B cell (primary cell): ENCODE data around the gene CD8A. TPM values are rescaled to one million over a fixed set of nuclear protein-coding genes. Genes with fewer than 3 reads are reported as not detected.

ENCODE experiments used
- ATAC-seq: fragments of 200-7000 bp; cut with Tn5 transposase; one replicate; pipeline ENCODE4 v1.10.0; 2021; ENCODE audit warnings: low read depth, mild to moderate bottlenecking, moderate number of reproducible peaks, moderate library complexity
- CTCF ChIA-PET: fragments of 350-600 bp; sonication (Branson Sonifier 250); formaldehyde crosslinking; loops from one replicate; lab custom pipeline; 2021; ENCODE audit warnings: antibody characterized with exemption, inconsistent platforms; lab: Charles Lee
- POLR2A ChIA-PET: fragments of 350-600 bp; sonication (Branson Sonifier 250); formaldehyde crosslinking; loops from one replicate; lab custom pipeline; 2021; ENCODE audit warnings: antibody characterized with exemption; lab: Charles Lee
- DNase-seq: peaks from one replicate; pipeline ENCODE4 v3.0.0; 2013
- H2AFZ ChIP-seq: 2 replicates; pipeline ENCODE4 v1.6.1; 2012; ENCODE audit warnings: mild to moderate bottlenecking, low read depth, low read length; ENCODE audit not compliant: insufficient read depth, poor library complexity, severe bottlenecking
- H3K27ac ChIP-seq, 2 donors: 1 replicate in 1 of 2; 2 replicates in 1 of 2; pipeline ENCODE4 v1.5.1; 2012 to 2013; ENCODE audit warnings: low read length in 2 of 2, mild to moderate bottlenecking in 2 of 2, moderate library complexity in 1 of 2
- H3K27me3 ChIP-seq, 4 experiments: fragments of 200-600 bp in 1 of 4; sonication (generic) in 1 of 4; replicated peaks in 1 of 4; 1 replicate in 2 of 4; 2 replicates in 2 of 4; pipeline versions ENCODE4 v1.6.1 to v1.7.0; 2013 to 2016; ENCODE audit warnings: low read length in 3 of 4, mild to moderate bottlenecking in 2 of 4, mixed read lengths in 1 of 4, moderate library complexity in 1 of 4; ENCODE audit not compliant: insufficient read depth in 4 of 4, control insufficient read depth in 3 of 4; ENCODE audit errors: control extremely low read depth in 1 of 4
- H3K36me3 ChIP-seq, 2 experiments: replicated peaks in 1 of 2; 1 replicate in 1 of 2; 2 replicates in 1 of 2; pipeline versions ENCODE4 v1.6.1 to v1.7.1; 2013; ENCODE audit warnings: low read length in 1 of 2; ENCODE audit not compliant: insufficient read depth in 2 of 2, control insufficient read depth in 1 of 2; ENCODE audit errors: control extremely low read depth in 1 of 2, extremely low read depth in 1 of 2
- H3K4me1 ChIP-seq, 2 donors: fragments of 200-600 bp in 1 of 2; sonication (generic) in 1 of 2; 1 replicate in 1 of 2; 2 replicates in 1 of 2; pipeline versions ENCODE4 v1.5.1 to v1.6.1; 2013 to 2017; ENCODE audit warnings: low read length in 2 of 2; ENCODE audit not compliant: control insufficient read depth in 2 of 2, insufficient read depth in 2 of 2
- H3K4me2 ChIP-seq: replicated peaks from 2 replicates; pipeline ENCODE3; 2012; ENCODE audit warnings: mild to moderate bottlenecking, low read depth, low read length; ENCODE audit not compliant: poor library complexity, severe bottlenecking
- H3K4me3 ChIP-seq, 5 experiments: fragments of 200-600 bp in 1 of 5; sonication (generic) in 1 of 5; 1 replicate in 3 of 5; 2 replicates in 2 of 5; pipeline versions ENCODE4 v1.5.1 to v1.7.0; 2011 to 2016; ENCODE audit warnings: low read length in 4 of 5, mild to moderate bottlenecking in 4 of 5, low read depth in 2 of 5, control low read depth in 1 of 5, moderate library complexity in 1 of 5; ENCODE audit not compliant: insufficient read depth in 1 of 5; ENCODE audit errors: control extremely low read depth in 1 of 5, extremely low read depth in 1 of 5
- H3K79me2 ChIP-seq: fragments of 200-600 bp; sonication (generic); one replicate; pipeline ENCODE4 v1.6.0; 2016; ENCODE audit warnings: low read length; ENCODE audit not compliant: control insufficient read depth, insufficient read depth
- H3K9ac ChIP-seq: fragments of 200-600 bp; sonication (generic); 2 replicates; pipeline ENCODE4 v1.6.1; 2017; ENCODE audit warnings: mild to moderate bottlenecking, low read length, moderate library complexity
- H3K9me3 ChIP-seq, 3 donors: one replicate each; pipeline versions ENCODE4 v1.6.1 to v1.7.1; 2013; ENCODE audit warnings: low read length in 2 of 3; ENCODE audit not compliant: control insufficient read depth in 2 of 3, insufficient read depth in 1 of 3; ENCODE audit errors: control extremely low read depth in 1 of 3
- H4K20me1 ChIP-seq: 2 replicates; pipeline ENCODE4 v1.6.0; 2012; ENCODE audit warnings: mild to moderate bottlenecking, low read length; ENCODE audit not compliant: insufficient read depth, control insufficient read depth, poor library complexity, severe bottlenecking
- H3K27ac Mint-ChIP-seq: one replicate; pipeline ENCODE4 v1.8.0; 2021; ENCODE audit warnings: mixed read lengths
- H3K27me3 Mint-ChIP-seq: one replicate; pipeline ENCODE4 v1.8.0; 2021; ENCODE audit warnings: mixed read lengths
- H3K4me1 Mint-ChIP-seq: one replicate; pipeline ENCODE4 v1.8.0; 2021; ENCODE audit warnings: mixed read lengths
- H3K4me3 Mint-ChIP-seq: one replicate; pipeline ENCODE4 v1.8.0; 2021; ENCODE audit warnings: mixed read lengths
- H3K9me3 Mint-ChIP-seq: one replicate; pipeline ENCODE4 v1.8.0; 2022; ENCODE audit warnings: mixed read lengths; ENCODE audit not compliant: insufficient read depth
- CTCF ChIP-seq: fragments of 200-600 bp; IDR thresholded peaks from one replicate; pipeline ENCODE4 v1.8.0; 2022; ENCODE audit warnings: antibody characterized with exemption, mild to moderate bottlenecking
- EZH2 ChIP-seq: IDR thresholded peaks from 2 replicates; pipeline ENCODE4 v1.6.1; 2012; ENCODE audit warnings: borderline replicate concordance, low read depth, mild to moderate bottlenecking, moderate library complexity, low read length; ENCODE audit not compliant: insufficient read depth, poor library complexity, severe bottlenecking
- WGBS: methylation state at CpG from one replicate; pipeline ENCODE4 v1.1.5; 2013; ENCODE audit warnings: missing lambda C conversion rate; ENCODE audit not compliant: insufficient coverage; 5-methylcytosine and 5-hydroxymethylcytosine counted together
- intact Hi-C: fragments of 100-400 bp; cut with micrococcal nuclease; formaldehyde crosslinking; loops from one replicate; pipeline ENCODE4 v1.10.0; 2022
- polyA plus RNA-seq: library from polyadenylated mRNA; depleted of rRNA; stranded (reverse); fragments of >200 nt; gene quantifications from 2 replicates; pipeline ENCODE4 v1.2.3, GENCODE V29; 2012
- total RNA-seq, 2 donors: library from RNA; stranded (reverse); fragments of 120-200 nt in 1 of 2; gene quantifications; 1 replicate in 1 of 2; 2 replicates in 1 of 2; pipeline versions ENCODE4 v1.2.3 to v1.2.4, GENCODE V29; 2013 to 2022

The CD8A gene
- total and polyA plus RNA-seq, 2 donors (not counting 1 experiment from before 2014, with no cell fraction given), result 0.49 to 0.76 TPM

GRCh38 chr2:86791573-86791972 is 860 bp upstream of the CD8A start:
- TF ChIP-seq CTCF (no peak), EZH2 (no peak)
- H3K27me3 ChIP-seq, result peaks cover 0 to 65% (median 44%) of the 10 kb centered on the region in 4 experiments
- Mint-ChIP-seq H3K9me3 (peaks cover 12% of the 10 kb centered on the region), H3K4me1 (peaks cover 23% of the 10 kb centered on the region), H3K4me3 (peak overlapping the region; percentile 95), H3K27me3 (peaks cover 66% of the 10 kb centered on the region), H3K27ac (no peak overlapping the region)
- POLR2A ChIA-PET, result no interaction called here
- intact Hi-C loops, result no loop called here
- peaks cover 4 to 27% (median 13%) of the 10 kb centered on the region in 3 donors for H3K9me3 ChIP-seq
- peak overlapping the region in 3 of 5 experiments; percentile 44 to 65 (median 54) for H3K4me3 ChIP-seq
- peak overlapping the region; percentile 67 for H2AFZ ChIP-seq
- peak overlapping the region; percentile 79 for H3K4me2 ChIP-seq
- no peaks in the 10 kb centered on the region for H3K36me3 ChIP-seq
- H3K27ac ChIP-seq, result no peak overlapping the region
- DNase-seq, result no peak
- H4K20me1 ChIP-seq, result no peaks in the 10 kb centered on the region
- 45% methylated on average over 3 of the region's 7 CpGs for WGBS
- ATAC-seq, result no peak
- CTCF ChIA-PET, result interaction anchor here (1.9 kb wide), 1 partner anchor 16 kb away, joined by 7 read pairs; no protein-coding TSS in a partner anchor
- no peaks in the 10 kb centered on the region for H3K79me2 ChIP-seq
- H3K4me1 ChIP-seq, result peaks cover 31% of the 10 kb centered on the region in 2 donors
- peak overlapping the region; percentile 63 for H3K9ac ChIP-seq

GRCh38 chr2:86790134-86790675 is 508 bp downstream of the CD8A start:
- peaks cover under 1% of the 10 kb centered on the region for H3K9me3 Mint-ChIP-seq
- peaks cover 55% of the 10 kb centered on the region for H3K27me3 Mint-ChIP-seq
- POLR2A ChIA-PET, result no interaction called here
- peaks cover 0 to 65% (median 43%) of the 10 kb centered on the region in 4 experiments for H3K27me3 ChIP-seq
- peaks cover 0 to 27% (median 0%) of the 10 kb centered on the region in 3 donors for H3K9me3 ChIP-seq
- peak overlapping the region; percentile 81 for H3K4me3 Mint-ChIP-seq
- H3K27ac ChIP-seq, result no peak overlapping the region
- H3K4me1 ChIP-seq, result peaks cover 31% of the 10 kb centered on the region in 2 donors
- ATAC-seq (no peak), DNase-seq (peak; percentile 50)
- intact Hi-C loops, result no loop called here
- no peaks in the 10 kb centered on the region for H3K79me2 ChIP-seq
- H3K36me3 ChIP-seq, result no peaks in the 10 kb centered on the region
- peak overlapping the region; percentile 79 for H3K4me2 ChIP-seq
- CTCF ChIA-PET, result interaction anchor here (1.9 kb wide), 1 partner anchor 18 kb away, joined by 7 read pairs; no protein-coding TSS in a partner anchor
- TF ChIP-seq CTCF, result no peak
- TF ChIP-seq EZH2, result no peak
- 14% methylated on average over 38 of the region's 40 CpGs for WGBS
- peak overlapping the region in 4 of 5 experiments; percentile 19 to 54 (median 40) for H3K4me3 ChIP-seq
- no peaks in the 10 kb centered on the region for H4K20me1 ChIP-seq
- H3K27ac Mint-ChIP-seq, result no peak overlapping the region
- peaks cover 23% of the 10 kb centered on the region for H3K4me1 Mint-ChIP-seq
- peak overlapping the region; percentile 70 for H2AFZ ChIP-seq
- H3K9ac ChIP-seq, result peak overlapping the region; percentile 53
